ENCODE results near the gene HTR5A.

Gene HTR5A

DNA sequence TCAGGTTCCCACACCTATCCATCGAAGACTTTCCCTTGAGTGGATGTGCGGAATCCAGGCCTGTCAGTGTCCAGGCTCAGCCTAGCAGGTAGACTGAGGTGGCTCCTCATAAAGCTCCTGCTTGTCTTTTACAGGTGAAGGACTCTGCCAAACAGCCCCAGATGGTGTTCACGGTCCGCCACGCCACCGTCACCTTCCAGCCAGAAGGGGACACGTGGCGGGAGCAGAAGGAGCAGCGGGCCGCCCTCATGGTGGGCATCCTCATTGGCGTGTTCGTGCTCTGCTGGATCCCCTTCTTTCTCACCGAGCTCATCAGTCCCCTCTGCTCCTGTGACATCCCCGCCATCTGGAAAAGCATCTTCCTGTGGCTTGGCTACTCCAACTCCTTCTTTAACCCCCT, 13.9 kb downstream of the HTR5A start:
- TF ChIP-seq CTCF (IDR thresholded peaks at IDR 0.05; ENCODE audit: low read depth, low read length, missing control alignments), result no peak
- no peak for DNase-seq (ENCODE audit: low read depth)
- no peak overlapping the region for H3K4me3 ChIP-seq (ENCODE audit: low read depth, low read length)

- no peak overlapping the region for H3K4me3 ChIP-seq (ENCODE audit: low read depth, low read length)
- no peak for DNase-seq (ENCODE audit: low read depth)
- no peak for TF ChIP-seq CTCF (IDR thresholded peaks at IDR 0.05; ENCODE audit: low read depth, low read length, missing control alignments)
Measured at GRCh38 chr7:155084969-155085368, 14.8 kb downstream of the HTR5A start.

GRCh38 chr7:155090684-155091083, 20.6 kb downstream of the HTR5A start:
- DNase-seq (ENCODE audit: low read depth), result no peak
- TF ChIP-seq CTCF (IDR thresholded peaks at IDR 0.05; ENCODE audit: low read depth, low read length, missing control alignments), result no peak
- no peak overlapping the region for H3K4me3 ChIP-seq (ENCODE audit: low read depth, low read length)

- no peak overlapping the region for H3K4me3 ChIP-seq (ENCODE audit: low read depth, low read length)
- no peak for TF ChIP-seq CTCF (IDR thresholded peaks at IDR 0.05; ENCODE audit: low read depth, low read length, missing control alignments)
- no peak for DNase-seq (ENCODE audit: low read depth)
Measured at GRCh38 chr7:155093596-155093995, 23.5 kb downstream of the HTR5A start.

GRCh38 chr7:155094636-155095135, 24.6 kb downstream of the HTR5A start:
- H3K4me3 ChIP-seq (ENCODE audit: low read depth, low read length), result no peak overlapping the region
- no peak for TF ChIP-seq CTCF (IDR thresholded peaks at IDR 0.05; ENCODE audit: low read depth, low read length, missing control alignments)
- DNase-seq (ENCODE audit: low read depth), result no peak

DNA sequence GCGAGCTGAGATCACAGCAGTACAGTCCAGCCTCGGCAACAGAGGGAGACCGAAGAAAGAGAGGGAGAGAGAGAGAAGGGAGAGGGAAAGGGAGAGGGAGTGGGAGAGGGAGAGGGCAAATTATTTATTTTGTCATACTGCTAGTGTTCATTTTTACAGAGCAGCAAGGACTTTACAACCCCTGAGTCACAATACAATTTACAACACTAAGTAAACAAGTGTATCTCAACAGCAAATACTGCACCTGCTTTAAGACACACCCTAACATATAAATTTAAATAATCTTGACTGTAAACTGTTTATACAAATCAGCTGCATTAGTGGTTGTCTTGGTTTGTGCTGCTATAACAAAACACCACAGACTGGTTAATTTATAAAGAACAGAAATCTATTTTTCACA, 27.2 kb downstream of the HTR5A start:
- no peak for DNase-seq (ENCODE audit: low read depth)
- H3K4me3 ChIP-seq (ENCODE audit: low read depth, low read length), result no peak overlapping the region

More for the DNA sequence above, 27.2 kb downstream of the HTR5A start:
- no peak for TF ChIP-seq CTCF (IDR thresholded peaks at IDR 0.05; ENCODE audit: low read depth, low read length, missing control alignments)
